ENCODE measurements around the gene DIP2C.

GRCh38 chr10:600234-600633, 89.2 kb downstream of the DIP2C start:
- TF ChIP-seq POLR2A (IDR thresholded peaks at IDR 0.05) = no peak
- no peak for TF ChIP-seq CTCF (IDR thresholded peaks at IDR 0.05)

Measured in testis (tissue), 2 donors.